Right renal cortex interstitium (tissue), 3 donors: ENCODE results near the gene RNASEH2A. TPM values are rescaled to one million over a fixed set of nuclear protein-coding genes. Genes with fewer than 3 reads are reported as not detected.
"Not testable (repeated sequence)": the region's sequence is repeated elsewhere in the genome, so short reads cannot be mapped to it uniquely, and the experiment has no call there.

ENCODE experiments used
- DNase-seq, 3 donors: peaks; one replicate each; pipeline ENCODE4 v3.0.0-alpha.2; 2013; ENCODE audit warnings: low read depth in 3 of 3, low spot score in 2 of 3
- polyA plus RNA-seq, 3 donors: library from polyadenylated mRNA; unstranded; fragments of 120-200 nt; gene quantifications; one replicate each; pipeline ENCODE4 v1.2.1, GENCODE V29; 2013; ENCODE audit not compliant: insufficient read length in 3 of 3

The RNASEH2A gene
- polyA plus RNA-seq, 3 donors, result 31.6 to 35.6 (median 34.9) TPM

DNA sequence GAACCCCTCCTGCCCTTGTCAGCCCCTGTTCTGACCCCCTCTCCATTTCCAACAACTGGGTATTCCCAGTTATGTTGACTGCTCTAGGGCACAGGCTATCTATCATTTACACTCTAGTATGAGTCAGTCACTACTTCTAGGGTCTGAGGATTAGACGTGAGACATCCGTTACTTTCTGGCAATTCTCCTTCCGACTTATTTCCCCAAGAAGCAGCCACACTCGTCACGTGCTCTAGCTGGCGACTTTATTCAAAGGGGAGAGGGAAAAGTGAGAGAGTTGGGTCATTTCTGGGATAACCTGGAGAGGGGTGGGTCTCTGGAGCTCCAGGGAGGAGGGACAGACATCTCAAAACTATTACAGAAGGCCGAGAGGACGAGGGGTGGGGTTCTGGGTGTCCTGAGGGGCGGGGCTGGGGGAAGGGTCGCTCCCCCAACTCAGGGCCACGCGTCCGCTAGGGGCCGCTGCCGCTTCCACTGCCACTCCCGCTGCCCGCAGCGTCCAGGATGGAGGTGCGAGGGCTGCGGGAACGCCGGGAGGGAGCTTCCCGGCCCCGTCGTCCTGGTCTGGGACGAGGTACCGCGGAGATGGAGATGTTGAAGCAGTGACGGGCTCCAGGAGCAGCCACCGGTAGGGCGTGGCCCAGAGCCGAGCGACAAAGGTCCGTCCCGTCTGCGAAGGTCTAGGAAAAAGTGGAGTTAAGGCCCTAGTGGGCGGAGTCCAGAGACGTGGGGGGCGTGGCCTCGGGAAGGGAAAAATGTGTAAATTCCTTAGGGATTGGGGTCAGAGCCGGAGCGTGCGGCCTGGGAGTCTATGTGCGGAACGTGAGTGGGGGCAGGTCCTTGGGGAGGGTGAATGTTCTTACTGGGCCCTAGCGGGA, 19.1 kb downstream of the RNASEH2A start:
- DNase-seq, result no peak

DNA sequence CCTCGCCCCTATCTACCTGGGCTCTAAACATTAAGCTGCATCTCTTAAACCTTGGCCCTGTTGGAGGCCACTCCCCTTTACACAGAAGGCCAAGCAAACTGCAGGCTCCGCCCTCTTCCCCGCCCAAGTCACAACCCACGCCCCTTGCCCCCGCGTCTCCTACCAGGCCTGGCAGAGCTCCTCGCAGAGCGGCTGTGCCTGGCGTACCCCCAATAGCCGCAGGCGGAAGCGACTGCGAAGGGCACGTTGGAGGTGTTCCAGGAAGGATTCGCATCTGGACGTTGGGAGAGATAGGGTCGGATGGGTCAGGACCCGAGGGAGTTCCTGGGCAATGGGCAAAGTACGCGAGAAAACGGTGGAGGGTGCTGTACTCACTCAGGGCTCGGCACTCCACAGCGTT, 22.1 kb downstream of the RNASEH2A start:
- DNase-seq, result no peak

DNA sequence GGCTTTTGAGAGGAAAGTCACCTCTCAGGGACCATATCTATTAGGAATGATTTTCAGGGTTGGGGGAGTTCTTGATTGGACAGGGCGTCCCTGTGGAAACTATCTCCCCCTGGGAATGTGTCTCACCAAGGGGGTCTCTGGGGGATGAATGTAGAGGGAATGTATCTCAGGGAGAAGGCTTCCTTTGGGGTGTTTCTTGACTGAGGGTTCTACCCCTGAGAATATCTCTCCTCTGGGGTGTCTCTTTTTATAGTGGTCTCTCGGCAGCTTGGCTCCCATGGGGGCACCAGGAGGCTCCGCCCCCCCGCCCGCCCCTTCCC, 27.0 kb downstream of the RNASEH2A start:
- DNase-seq, result no peak

DNA sequence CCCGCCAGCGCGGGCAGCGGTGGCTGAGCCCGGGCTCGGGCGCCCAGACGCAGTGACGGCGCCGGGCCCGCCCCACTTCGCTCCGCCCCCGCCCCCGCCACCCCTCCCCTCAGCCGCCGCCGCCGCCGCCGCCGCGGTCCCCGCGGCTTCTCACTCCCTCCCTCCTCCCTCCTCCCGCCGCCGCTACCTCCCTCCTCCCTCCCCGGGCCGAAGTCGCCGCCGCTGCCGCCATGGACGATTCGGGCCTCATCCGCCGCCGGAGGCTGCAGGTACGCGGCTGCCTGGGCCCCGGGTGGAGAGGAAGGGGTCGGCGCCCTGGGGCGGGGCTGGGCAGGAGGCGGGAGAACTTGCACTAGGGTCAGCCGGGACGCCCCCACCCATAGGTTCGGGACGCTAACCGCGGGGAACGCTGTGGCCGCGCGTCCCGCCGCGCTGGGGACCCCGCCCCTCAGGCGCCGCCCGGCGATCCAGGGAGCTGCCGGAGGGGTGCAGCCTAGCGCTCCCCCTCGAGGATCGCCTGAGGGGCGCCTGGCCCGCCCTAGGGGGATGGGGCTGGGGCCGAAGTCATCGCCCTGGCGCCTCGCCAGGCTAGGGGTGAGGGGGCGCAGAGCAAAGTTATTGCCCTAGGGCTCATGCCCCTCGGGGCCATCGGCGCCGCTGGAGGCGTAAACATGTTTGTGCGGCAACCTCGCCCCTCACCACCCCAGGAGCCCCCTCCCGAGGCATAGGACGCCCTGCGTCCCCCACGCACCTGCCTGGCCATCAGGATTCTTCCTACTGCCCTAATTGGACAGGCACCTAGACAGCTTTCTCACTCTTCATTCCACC, 27.6 kb downstream of the RNASEH2A start:
- DNase-seq, result no peak

DNA sequence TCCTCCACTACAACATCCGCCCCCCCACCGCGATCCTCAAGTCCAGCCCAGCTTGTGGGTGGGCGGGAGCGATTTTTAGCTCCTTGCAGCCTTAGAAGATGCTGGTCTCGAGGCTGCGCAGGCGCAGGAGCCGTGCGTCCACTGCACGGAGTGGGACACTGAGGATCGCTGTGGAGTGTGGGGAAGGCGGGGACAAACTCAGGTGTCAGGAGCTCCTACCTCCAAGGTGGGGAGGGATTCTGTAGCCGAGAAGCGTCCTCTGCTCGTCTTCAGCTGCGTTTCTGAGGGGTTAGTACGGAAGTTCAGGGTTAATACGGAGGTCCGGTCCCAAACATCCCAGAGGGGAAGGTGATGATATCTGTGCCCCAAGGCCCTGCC, 28.2 kb downstream of the RNASEH2A start, which contains the start of gene RTBDN:
TSS of gene RTBDN (minus strand) at position 14 of the 378 bp plus-strand sequence. CDS start 4,600 bp downstream, outside the sequence.
- DNase-seq, result no peak

DNA sequence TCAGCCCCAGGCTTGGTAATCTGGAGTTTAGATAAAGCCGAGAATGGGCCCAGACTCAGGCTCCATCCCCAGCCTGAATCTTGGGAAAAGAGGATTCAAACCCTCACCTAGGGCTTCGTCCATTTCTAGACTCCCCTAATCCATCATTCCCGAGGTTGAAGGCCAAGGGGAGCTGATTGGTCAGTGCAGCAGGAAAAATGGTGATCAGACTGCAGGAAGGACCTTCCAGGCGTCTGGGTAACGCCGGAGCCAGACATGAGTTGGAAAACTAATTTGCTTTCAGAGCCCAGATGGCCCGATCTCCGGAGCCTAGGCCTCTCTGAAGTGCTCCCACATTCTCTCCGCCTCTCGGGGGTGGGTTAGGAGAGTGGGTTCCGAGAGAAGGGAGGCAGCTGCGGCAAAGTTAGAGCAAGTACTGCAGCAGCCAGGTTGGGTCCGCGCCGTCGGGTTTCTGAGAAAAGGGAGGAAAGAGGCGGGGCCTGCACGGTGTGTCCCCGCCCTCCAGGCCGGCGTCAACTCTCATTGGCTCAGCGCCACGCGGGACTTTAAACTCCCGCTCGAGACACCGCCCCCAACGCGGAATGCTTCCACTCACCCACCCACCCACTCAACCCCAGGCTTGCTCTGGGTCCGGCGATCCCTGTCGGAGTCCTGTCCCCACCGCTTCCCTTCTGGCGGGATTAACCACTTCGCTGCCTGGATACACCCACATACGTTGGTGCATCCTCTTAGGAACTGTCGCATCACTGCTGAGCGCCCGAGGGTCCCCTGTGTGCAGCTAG, 28.8 kb downstream of the RNASEH2A start:
- no peak for DNase-seq

DNA sequence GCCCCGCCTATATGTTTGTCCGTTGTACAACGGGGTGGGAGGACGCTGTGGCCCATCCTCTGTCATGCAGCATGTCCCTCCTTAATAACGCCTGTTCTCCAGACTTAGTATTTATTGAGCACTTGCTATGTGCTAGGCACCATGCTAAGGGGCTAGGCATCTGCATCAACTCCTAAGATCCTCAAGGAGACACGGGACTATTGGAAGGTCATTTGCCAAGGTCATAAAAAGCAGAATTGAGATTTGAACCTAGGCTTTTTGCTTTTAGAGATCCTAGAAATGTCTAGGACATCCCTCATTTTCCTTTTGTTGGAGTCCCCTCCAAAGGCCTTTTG, 30.1 kb downstream of the RNASEH2A start:
- DNase-seq, result no peak

DNA sequence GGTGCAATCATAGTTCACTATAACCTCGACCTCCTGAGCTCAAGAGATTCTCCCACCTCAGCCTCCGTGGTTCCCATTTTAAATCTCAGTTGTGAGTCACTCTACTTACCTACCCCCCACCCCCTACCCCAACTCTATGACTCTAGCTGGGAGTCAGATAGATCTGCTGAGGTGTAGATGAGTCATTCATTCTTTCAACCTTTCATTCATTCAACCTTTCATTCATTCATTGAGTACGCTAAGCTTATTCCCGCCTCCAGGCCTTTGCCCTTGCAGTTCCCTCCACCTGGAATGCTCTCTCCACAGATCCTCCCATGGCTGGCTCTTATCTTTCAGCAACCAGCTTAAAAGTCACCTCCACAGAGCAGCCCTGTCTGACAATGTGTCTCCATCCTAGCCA, 30.8 kb downstream of the RNASEH2A start:
- DNase-seq, result no peak

DNA sequence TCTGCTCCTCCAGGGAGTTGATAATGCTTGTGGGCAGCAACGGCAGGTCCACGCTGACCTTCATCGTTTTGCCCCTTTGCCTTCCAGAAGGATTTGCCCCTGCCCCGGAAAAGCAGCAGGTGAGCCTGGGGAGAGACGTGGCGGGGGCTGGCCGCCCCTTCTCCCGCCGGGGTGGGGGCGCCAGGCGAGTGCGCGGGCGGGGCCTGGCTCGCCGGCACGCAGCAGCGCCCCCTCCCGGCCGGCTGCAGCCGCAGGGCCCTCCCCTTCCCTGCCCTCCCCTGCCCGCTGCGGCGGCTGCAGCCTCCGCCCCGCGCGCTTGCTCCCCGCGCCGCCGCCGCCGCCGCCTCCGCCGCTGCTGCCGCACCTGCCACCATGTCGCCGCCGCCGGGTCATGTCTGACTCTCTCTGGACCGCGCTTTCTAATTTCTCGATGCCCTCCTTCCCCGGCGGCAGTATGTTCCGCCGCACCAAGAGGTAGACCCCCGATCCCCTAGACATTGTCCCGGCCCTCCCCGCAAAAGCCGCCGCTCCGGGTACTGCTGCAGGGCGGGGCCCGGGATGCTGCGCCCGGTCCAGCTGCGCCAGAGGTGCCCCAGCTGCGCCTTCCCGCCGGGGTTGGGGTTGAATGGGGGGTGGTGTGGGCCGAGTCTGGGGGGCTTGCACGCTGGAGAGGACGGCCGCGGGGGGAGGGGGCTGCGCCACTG, 31.9 kb downstream of the RNASEH2A start, which contains the start of gene MAST1:
TSS of gene MAST1 (plus strand) at position 334 of the 704 bp plus-strand sequence. CDS start at position 392, 58 bp downstream.
- no peak for DNase-seq

DNA sequence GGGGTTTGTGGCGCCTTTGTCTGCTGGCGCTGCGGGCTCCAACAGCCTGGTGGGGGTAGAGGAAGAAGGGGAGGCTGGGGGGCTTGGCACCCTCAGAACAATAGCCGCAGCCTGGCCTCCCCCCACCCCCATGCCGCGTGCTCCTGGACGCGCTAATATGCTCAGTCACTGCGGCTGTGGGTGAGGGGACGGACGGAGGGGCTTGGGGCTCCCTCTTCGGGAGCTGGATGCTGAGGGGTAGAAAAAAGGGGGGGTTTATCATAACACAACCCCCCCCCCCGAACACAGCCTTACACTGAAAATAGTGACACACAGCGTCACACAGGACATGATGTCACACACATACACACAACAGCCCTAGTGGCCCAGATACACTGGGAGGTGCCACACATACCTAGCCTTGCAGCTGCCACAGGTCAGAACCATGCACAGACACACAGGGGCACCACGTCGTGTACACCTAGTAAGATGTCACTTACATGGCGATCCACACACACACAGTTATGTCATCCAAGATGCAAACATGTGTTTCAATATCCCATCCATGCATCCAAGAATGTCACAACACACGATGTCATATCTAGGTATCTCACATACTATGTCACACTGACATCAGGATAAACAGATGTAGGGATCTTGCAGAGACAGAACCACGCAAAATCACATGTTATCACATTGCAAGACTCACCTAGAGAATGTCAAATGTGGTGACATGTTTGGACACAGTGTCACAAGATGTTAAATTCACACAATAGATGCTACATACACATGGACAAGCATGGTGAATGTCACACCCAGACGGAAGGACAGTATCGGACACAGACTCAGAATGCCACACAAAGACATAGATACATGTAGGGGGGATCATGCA, 32.7 kb downstream of the RNASEH2A start:
- DNase-seq, result no peak

DNA sequence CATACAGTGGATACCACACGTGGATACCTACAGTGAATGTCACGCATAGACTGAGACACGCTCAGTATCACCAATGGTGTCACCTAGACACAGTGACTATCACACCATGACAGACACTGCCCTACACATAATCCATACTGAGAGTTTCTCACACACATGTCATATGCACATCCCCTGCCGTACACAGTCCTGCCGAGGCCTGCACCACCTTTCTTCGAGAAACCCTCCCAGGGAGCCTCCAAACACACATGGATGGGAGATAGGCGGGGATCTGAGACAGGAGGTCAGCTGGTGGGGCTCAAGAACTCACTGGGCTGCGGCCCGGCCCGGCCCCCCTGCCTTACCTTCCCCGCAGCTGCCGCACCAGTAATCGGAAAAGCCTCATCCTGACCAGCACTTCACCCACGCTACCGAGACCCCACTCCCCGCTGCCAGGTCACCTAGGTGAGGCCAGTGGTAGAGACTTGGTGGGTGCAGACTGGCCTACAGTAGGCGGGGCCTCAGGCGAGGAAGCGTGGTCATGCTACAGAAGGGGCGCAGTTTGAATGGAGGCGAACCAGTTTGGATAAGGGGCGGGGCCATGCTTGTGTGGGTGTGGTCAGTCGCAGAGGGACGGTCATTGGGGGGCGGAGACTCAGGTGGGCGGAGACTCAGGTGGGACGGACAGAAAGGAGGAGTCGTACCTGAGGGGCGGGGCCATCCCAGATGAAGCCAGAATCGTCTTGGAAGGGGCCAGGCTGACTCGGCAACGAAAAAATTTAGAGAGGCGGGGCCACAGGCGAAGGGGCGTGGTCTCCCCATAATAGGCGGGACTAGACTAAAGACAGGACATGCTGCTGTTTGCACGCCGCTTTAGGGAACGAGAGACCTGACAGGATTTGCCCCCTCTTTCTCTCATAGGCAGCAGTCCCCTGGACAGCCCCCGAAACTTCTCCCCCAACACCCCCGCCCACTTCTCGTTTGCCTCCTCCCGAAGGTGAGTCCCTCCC, 34.0 kb downstream of the RNASEH2A start:
- no peak for DNase-seq

DNA sequence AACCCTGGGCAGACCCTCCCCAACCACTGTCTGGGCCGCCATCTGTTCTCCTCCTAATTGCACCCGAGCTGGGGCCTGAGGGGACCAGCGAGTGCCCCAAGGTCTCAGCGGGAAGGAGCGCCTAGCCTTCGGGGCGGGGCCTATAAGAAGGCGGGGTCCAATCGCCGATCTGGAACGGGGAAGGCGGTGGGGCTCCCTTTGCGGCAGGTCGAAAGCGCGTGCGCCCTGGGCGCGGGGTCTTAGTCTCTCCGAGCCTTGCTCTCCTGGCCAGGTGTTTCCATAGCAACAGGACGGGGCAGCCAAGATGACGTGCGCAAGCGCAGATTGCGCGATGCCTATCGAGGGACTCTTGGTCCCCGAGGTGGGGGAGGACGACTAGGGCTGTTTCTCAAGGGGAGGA, 34.7 kb downstream of the RNASEH2A start:
- DNase-seq, result no peak

DNA sequence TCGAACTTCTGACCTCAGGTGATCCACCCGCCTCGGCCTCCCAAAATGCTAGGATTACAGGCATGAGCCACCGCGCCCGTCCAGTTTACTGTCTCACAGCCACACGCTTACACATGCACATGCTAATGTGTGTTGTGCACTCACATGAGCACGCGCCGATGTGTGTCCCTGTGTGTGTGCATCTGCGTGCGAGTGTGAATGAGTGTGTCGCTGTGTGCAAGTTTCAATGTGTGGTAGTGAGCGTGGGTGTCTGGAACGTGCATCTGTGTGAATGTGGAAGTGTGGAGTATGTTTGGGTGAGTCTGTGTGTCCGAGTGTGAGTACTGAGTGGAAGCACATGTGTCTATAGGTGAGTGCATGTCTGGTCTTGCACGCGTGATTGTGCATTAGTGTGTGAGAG, 36.1 kb downstream of the RNASEH2A start:
- DNase-seq, result no peak

DNA sequence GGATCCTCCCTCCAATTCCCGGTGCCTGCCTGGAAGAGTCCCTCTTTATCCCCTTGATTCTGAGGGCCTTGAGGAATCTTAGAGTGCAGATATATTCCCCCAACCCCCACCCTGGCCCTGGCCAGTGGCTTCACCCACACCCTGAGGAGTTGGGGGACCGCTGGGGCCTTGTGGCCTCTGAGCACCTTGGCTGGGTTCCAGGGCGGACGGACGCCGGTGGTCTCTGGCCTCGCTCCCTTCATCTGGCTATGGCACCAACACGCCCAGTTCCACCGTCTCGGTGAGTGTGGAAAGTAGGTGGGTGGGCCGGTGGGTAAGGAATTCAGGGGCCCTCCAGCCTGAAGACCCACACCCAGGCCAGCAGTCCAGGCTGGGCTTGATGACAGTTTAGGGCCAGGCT, 36.9 kb downstream of the RNASEH2A start:
- DNase-seq, result no peak

DNA sequence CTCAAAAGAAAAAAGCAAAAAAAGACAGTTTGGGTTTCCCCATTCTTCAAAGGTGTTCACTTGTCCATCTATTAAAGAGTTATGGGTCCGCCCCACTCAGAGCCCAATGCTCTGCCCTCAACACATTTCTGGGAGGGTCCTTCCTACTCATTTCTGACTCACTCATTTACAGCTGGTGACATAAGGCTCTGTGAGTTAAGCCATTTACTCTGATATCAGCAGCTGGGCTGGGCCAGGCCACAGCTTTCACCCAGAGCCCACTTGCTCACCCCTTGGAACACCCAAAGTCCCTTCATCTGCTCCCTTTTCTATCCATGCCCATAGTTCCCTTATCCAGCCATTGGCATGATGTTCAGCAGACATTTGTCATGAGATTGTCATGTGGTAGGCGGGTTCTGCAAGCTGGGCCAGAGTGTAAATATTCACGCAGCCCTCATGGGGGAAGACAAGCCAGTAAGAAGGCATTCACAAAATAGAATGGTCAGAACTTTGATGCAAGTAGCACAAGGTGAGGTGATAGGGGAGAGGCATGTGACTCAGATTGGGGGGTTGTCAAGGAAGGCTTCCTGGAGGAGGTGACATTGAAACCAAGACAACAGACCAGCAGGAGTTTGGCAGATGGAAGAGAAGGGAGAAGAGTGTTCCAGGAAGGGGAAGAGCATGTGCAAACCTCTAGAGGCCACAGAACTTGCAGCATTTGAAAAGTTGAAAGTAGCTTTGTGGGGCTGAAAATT, 37.8 kb downstream of the RNASEH2A start:
- no peak for DNase-seq

DNA sequence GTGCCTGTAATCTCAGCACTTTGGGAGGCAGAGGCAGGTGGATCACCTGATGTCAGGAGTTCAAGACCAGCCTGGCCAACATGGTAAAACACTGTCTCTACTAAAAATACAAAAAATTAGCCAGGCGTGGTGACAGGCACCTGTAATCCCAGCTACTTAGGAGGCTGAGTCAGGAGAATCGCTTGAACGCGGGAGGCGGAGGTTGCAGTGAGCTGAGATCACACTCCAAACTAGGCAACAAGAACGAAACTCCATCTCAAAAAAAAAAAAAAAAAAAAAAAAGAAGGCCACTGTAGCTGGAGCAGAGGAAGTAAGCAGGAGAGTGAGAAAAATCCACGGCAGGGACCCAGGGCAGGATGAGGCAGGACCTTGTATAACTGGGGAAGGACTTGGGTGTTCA, 40.2 kb downstream of the RNASEH2A start:
- DNase-seq, result not testable (repeated sequence)
